Epithelial cell of esophagus (primary cell): ENCODE results near the gene SLIT3.
A peak's percentile ranks its signal among the peaks of the same experiment; 100 is the strongest.

Experiments
- DNase-seq: peaks from one replicate; pipeline ENCODE4 v3.0.0; 2010; ENCODE audit warnings: low read depth
- H3K4me3 ChIP-seq: 2 replicates; pipeline ENCODE4 v1.5.1; 2011; ENCODE audit warnings: mild to moderate bottlenecking, low read length, control low read depth
- CTCF ChIP-seq: IDR thresholded peaks from 2 replicates; pipeline ENCODE4 v1.5.1; 2011; ENCODE audit warnings: low read depth, mild to moderate bottlenecking, low read length, control low read depth, inconsistent platforms; ENCODE audit not compliant: insufficient read depth; ENCODE audit errors: missing control alignments

SLIT3 gene

DNA sequence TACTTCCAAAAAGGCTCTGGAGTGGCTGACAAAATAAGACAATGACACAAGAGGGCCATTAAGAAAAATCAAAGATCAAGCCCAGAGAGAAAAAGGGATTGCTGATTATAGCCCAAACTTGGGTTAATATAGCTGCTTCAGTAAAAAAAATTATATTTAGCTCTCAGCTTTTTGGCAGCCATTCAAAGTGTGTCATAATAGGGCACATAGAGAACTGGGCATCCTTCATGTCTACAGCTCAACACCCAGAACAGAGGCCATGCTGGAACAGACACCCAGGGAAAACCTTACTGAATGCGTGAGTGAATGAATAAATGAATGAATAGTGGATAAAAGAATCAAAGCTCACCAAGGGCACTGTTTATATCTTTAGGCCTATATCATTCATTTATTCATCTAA lies 110.1 kb downstream of the SLIT3 start:
- no peak for TF ChIP-seq CTCF
- H3K4me3 ChIP-seq = no peak overlapping the region
- DNase-seq = peak; percentile 13

GRCh38 chr5:169185626-169186025 lies 115.3 kb downstream of the SLIT3 start:
- no peak for DNase-seq
- no peak for TF ChIP-seq CTCF
- no peak overlapping the region for H3K4me3 ChIP-seq

- TF ChIP-seq CTCF = no peak
- H3K4me3 ChIP-seq = no peak overlapping the region
- DNase-seq = no peak
These were observed 117.4 kb downstream of the SLIT3 start for GRCh38 chr5:169183576-169183975.

- TF ChIP-seq CTCF = no peak
- DNase-seq = no peak
- H3K4me3 ChIP-seq = no peak overlapping the region
These were observed 118.1 kb downstream of the SLIT3 start for GRCh38 chr5:169182797-169183196.

DNA sequence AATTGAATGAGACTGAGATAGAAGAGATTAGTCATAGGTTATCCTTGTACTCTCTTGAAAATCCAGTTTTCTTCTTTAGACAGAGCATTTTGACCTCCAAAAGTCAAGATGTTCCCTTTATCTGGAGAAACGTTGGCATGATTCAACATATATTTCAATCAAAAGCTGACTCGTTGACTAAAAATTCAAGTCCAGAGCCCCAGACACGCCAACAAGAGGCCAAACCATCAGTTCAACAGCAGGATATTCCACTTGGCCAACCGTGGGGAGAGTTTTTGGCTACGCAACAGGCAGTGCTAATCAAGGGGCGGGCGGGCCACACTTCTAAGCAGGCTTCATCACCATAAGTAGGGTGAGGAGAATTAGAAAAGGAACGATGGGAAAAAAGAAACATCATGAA lies 119.1 kb downstream of the SLIT3 start:
- no peak overlapping the region for H3K4me3 ChIP-seq
- peak; percentile 14 for DNase-seq
- TF ChIP-seq CTCF = no peak

DNA sequence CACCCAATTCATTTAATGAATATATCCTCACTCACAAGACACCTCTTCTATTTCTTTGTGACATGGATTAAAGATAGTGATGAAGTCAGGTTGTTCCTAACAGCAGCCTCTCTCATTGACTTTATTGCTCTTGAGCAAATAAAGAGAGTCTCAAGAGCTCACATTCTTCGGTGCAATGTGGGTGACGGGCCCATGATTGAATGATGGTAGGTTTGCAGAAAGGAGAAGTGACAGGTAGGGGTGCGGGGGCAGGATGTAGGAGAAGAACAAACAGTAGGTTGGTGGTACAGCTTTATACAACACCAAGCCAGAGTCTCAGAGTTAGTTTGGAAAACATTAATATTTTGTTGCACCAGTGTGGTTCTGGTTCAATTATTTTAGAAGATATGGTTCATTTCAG lies 122.2 kb downstream of the SLIT3 start:
- DNase-seq = no peak
- no peak for TF ChIP-seq CTCF
- H3K4me3 ChIP-seq = no peak overlapping the region

DNA sequence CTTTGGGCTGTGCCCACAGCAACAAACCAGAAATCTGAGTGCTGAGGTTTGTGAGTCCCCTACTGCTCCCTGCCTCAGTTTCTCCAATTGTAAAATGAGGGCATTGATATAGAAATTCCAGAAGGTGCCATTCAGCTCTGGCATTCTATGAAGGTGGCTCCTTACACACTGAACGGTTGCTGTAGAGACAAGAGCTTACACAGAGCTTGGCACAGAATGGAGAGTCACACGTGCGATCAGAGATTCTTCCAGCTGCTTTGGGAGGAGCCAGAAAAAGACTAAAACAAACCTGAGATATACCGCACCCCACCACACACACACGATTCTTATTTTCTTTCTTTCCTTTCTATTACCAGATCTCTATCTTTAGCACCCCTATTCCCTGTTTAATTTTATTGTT lies 122.7 kb downstream of the SLIT3 start:
- DNase-seq = no peak
- no peak overlapping the region for H3K4me3 ChIP-seq
- TF ChIP-seq CTCF = no peak
